GM12873 (cell line): ENCODE data around the gene TRIML1.

Source experiments
- TF ChIP-seq, protein P1 (sequence below): IDR thresholded peaks from 2 replicates; pipeline ENCODE4 v1.5.1; 2012; ENCODE audit warnings: low read depth, mild to moderate bottlenecking, moderate library complexity, low read length, control low read depth; ENCODE audit not compliant: insufficient read depth; ENCODE audit errors: missing control alignments

Gene TRIML1

GRCh38 chr4:188111955-188112354 is 27.3 kb upstream of the TRIML1 start:
- TF ChIP-seq, protein P1, sequence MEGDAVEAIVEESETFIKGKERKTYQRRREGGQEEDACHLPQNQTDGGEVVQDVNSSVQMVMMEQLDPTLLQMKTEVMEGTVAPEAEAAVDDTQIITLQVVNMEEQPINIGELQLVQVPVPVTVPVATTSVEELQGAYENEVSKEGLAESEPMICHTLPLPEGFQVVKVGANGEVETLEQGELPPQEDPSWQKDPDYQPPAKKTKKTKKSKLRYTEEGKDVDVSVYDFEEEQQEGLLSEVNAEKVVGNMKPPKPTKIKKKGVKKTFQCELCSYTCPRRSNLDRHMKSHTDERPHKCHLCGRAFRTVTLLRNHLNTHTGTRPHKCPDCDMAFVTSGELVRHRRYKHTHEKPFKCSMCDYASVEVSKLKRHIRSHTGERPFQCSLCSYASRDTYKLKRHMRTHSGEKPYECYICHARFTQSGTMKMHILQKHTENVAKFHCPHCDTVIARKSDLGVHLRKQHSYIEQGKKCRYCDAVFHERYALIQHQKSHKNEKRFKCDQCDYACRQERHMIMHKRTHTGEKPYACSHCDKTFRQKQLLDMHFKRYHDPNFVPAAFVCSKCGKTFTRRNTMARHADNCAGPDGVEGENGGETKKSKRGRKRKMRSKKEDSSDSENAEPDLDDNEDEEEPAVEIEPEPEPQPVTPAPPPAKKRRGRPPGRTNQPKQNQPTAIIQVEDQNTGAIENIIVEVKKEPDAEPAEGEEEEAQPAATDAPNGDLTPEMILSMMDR, result no peak

- TF ChIP-seq, protein P1, result no peak
Measured at GRCh38 chr4:188113156-188113555, 26.1 kb upstream of the TRIML1 start.

DNA sequence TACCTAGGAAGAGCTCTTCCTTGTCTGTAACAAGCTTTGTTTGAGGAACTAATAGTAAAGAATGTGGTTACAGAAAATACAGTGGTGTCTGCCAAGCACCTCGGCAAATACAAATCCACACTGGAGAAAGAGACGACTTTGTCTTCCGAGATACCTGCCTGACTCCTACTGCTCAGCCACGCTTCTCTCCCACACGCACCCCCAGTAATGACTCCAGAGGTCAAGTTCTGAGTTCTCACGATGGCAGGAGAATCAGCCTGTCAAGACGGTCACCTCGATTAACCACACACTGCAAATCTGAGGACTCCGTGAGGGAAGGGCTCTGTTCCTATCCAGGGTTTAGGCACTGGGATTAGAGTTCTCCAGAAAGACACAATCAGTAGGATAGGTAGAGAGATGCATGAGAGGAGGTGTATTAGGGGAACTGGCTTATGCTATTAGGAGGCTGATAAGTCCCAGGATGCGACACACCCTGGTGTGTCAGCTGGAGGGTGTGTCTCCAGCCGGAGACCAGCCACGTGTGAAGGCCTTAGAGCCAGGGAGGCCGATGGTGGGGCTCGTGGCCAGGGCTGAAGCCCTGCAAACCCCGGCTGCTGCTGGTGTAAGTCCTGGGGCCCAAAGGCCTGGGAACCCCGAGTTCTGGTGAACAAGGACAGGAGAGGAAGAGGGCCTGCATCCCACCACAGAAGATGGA is 21.5 kb upstream of the TRIML1 start:
- TF ChIP-seq, protein P1, result no peak

- TF ChIP-seq, protein P1, result no peak
Measured at GRCh38 chr4:188121530-188121929, 17.7 kb upstream of the TRIML1 start.

- TF ChIP-seq, protein P1, result no peak
Measured at GRCh38 chr4:188127214-188127874, 11.9 kb upstream of the TRIML1 start.

GRCh38 chr4:188130355-188130754 is 8.9 kb upstream of the TRIML1 start:
- TF ChIP-seq, protein P1, result no peak

DNA sequence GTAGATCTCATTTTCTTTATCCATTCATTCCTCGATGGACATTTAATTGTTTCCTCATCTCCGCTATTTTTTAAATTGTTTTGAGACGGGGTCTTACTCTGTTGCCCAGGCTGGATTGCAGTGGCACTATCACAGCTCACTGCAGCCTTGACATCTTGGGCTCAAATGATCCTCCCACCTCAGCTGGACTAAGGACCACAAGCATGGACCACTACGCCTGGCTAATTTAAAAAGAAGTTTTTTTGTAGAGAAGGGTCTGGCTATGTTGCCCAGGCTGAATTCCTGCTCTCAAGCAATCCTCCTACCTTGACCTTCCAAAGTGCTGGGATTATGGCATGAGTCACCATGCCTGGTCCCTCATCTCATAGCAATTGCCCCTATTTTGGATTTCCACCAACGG is 7.0 kb upstream of the TRIML1 start:
- TF ChIP-seq, protein P1, result no peak
